Prostate gland (tissue), 2 donors: ENCODE measurements around the gene ATP5MG. TPM values are rescaled to one million over a fixed set of nuclear protein-coding genes. Genes with fewer than 3 reads are reported as not detected.
"Not testable (repeated sequence)": the region's sequence is repeated elsewhere in the genome, so short reads cannot be mapped to it uniquely, and the experiment has no call there.

ENCODE experiments used
- DNase-seq: peaks from one replicate; pipeline ENCODE4 v3.0.0-alpha.2; 2019; ENCODE audit warnings: low spot score
- H3K27ac ChIP-seq, 2 donors: fragments of 200-600 bp; sonication (generic); 2 replicates each; pipeline ENCODE4 v1.5.1; 2017 to 2019
- H3K27me3 ChIP-seq: fragments of 200-600 bp; sonication (generic); replicated peaks from 2 replicates; pipeline ENCODE4 v1.5.1; 2019; ENCODE audit not compliant: insufficient read depth
- H3K36me3 ChIP-seq, 2 donors: fragments of 200-600 bp; sonication (generic); 1 replicate in 1 of 2; 2 replicates in 1 of 2; pipeline versions ENCODE4 v1.5.1 to v1.8.1; 2017 to 2019
- H3K4me1 ChIP-seq: fragments of 200-600 bp; sonication (generic); replicated peaks from 2 replicates; pipeline ENCODE4 v1.5.1; 2019
- H3K4me3 ChIP-seq, 2 donors: fragments of 200-600 bp; sonication (generic); 2 replicates each; pipeline ENCODE4 v1.5.1; 2017 to 2019
- H3K9me3 ChIP-seq: fragments of 200-600 bp; sonication (generic); 2 replicates; pipeline ENCODE4 v1.5.1; 2017
- CTCF ChIP-seq, 4 experiments: fragments of 200-600 bp in 2 of 4; fragments of 450-650 bp in 2 of 4; sonication (generic) in 2 of 4; IDR thresholded peaks; 1 replicate in 3 of 4; 2 replicates in 1 of 4; pipeline ENCODE4 v1.5.1; 2016 to 2019; ENCODE audit warnings: antibody characterized with exemption in 4 of 4, mild to moderate bottlenecking in 2 of 4, moderate library complexity in 2 of 4
- POLR2A ChIP-seq: fragments of 450-650 bp; IDR thresholded peaks from one replicate; pipeline ENCODE4 v1.6.1; 2016; ENCODE audit warnings: antibody characterized with exemption, mild to moderate bottlenecking
- POLR2AphosphoS5 ChIP-seq: sonication (generic); formaldehyde crosslinking; IDR thresholded peaks from one replicate; pipeline ENCODE4 v1.6.1; 2017; ENCODE audit warnings: antibody characterized with exemption
- WGBS: methylation state at CpG from one replicate; pipeline ENCODE4 v1.1.5; 2018; 5-methylcytosine and 5-hydroxymethylcytosine counted together
- intact Hi-C: fragments of 100-400 bp; cut with DNase I; formaldehyde crosslinking; loops from one replicate; pipeline ENCODE4 v1.14.2; 2022
- total RNA-seq, 2 donors: library from RNA; depleted of rRNA; stranded (reverse); fragments of >200 nt; gene quantifications; one replicate each; pipeline ENCODE4 v1.1.0, GENCODE V29; 2016

Gene ATP5MG
- total RNA-seq, 2 donors from 2014 or later: 32.9 to 66.4 TPM

GRCh38 chr11:118412921-118413320, 11.5 kb downstream of the ATP5MG start:
- Histone ChIP-seq H3K27me3 (no peaks in the 10 kb centered on the region), H3K4me3 (no peak overlapping the region), H3K27ac (no peak overlapping the region), H3K36me3 (no peaks in the 10 kb centered on the region), H3K9me3 (no peaks in the 10 kb centered on the region), H3K4me1 (no peaks in the 10 kb centered on the region)
- WGBS: 72% methylated on average over 1 of the region's 1 CpG
- TF ChIP-seq POLR2A (no peak), POLR2AphosphoS5 (no peak)
- intact Hi-C loops: no loop called here
- DNase-seq: no peak

- H3K27me3 ChIP-seq: no peaks in the 10 kb centered on the region
- intact Hi-C loops: no loop called here
- no peaks in the 10 kb centered on the region for H3K9me3 ChIP-seq
- H3K4me1 ChIP-seq: no peaks in the 10 kb centered on the region
- no peak overlapping the region for H3K27ac ChIP-seq
- TF ChIP-seq CTCF (IDR thresholded peaks at IDR 0.05) (no peak), POLR2A (no peak), POLR2AphosphoS5 (no peak)
- H3K36me3 ChIP-seq: no peaks in the 10 kb centered on the region
- no peak for DNase-seq
- no peak overlapping the region for H3K4me3 ChIP-seq
- 86% methylated on average over 8 of the region's 8 CpGs for WGBS
These were observed 13.8 kb downstream of the ATP5MG start for GRCh38 chr11:118415062-118415738.

- intact Hi-C loops: no loop called here
- no peak for TF ChIP-seq POLR2A
- TF ChIP-seq POLR2AphosphoS5: peak; percentile 10
- no peak for TF ChIP-seq CTCF (IDR thresholded peaks at IDR 0.05)
- DNase-seq: peak; percentile 26
These were observed 14.3 kb downstream of the ATP5MG start for GRCh38 chr11:118415739-118416068.

GRCh38 chr11:118416900-118417299, 15.5 kb downstream of the ATP5MG start:
- not testable (repeated sequence) for H3K27me3 ChIP-seq, H3K4me3 ChIP-seq

More at GRCh38 chr11:118415739-118416068, 14.3 kb downstream of the ATP5MG start:
- H3K9me3 ChIP-seq: no peaks in the 10 kb centered on the region
- H3K4me1 ChIP-seq: no peaks in the 10 kb centered on the region
- H3K27ac ChIP-seq: no peak overlapping the region
- H3K4me3 ChIP-seq: no peak overlapping the region
- no peaks in the 10 kb centered on the region for H3K27me3 ChIP-seq
- no peaks in the 10 kb centered on the region for H3K36me3 ChIP-seq

GRCh38 chr11:118417801-118418200, 16.4 kb downstream of the ATP5MG start:
- DNase-seq: no peak
- H3K36me3 ChIP-seq: no peaks in the 10 kb centered on the region
- no peaks in the 10 kb centered on the region for H3K9me3 ChIP-seq
- H3K27me3 ChIP-seq: no peaks in the 10 kb centered on the region
- no peak overlapping the region for H3K4me3 ChIP-seq
- intact Hi-C loops: no loop called here
- H3K27ac ChIP-seq: no peak overlapping the region
- no peaks in the 10 kb centered on the region for H3K4me1 ChIP-seq
- TF ChIP-seq POLR2A: no peak
- TF ChIP-seq CTCF (IDR thresholded peaks at IDR 0.05): no peak
- no peak for TF ChIP-seq POLR2AphosphoS5
- WGBS: 67% methylated on average over 4 of the region's 4 CpGs

More at GRCh38 chr11:118416900-118417299, 15.5 kb downstream of the ATP5MG start:
- H3K9me3 ChIP-seq, DNase-seq, H3K4me1 ChIP-seq, H3K36me3 ChIP-seq, intact Hi-C loops, H3K27ac ChIP-seq: not testable (repeated sequence)

GRCh38 chr11:118418766-118419165, 17.4 kb downstream of the ATP5MG start:
- no peak overlapping the region for H3K27ac ChIP-seq
- no peak for DNase-seq
- TF ChIP-seq POLR2AphosphoS5: no peak
- TF ChIP-seq CTCF (IDR thresholded peaks at IDR 0.05): no peak
- TF ChIP-seq POLR2A: no peak
- no peaks in the 10 kb centered on the region for H3K4me1 ChIP-seq
- WGBS: 90% methylated on average over 5 of the region's 5 CpGs
- H3K4me3 ChIP-seq: no peak overlapping the region
- no peaks in the 10 kb centered on the region for H3K9me3 ChIP-seq
- intact Hi-C loops: no loop called here
- H3K27me3 ChIP-seq: no peaks in the 10 kb centered on the region
- no peaks in the 10 kb centered on the region for H3K36me3 ChIP-seq
